Measurements from ENCODE around the gene C1orf174. TPM values are rescaled to one million over a fixed set of nuclear protein-coding genes. Genes with fewer than 3 reads are reported as not detected.

The C1orf174 gene
- total RNA-seq, 1 experiment from 2014 or later = 21.1 TPM

- H3K9me3 Mint-ChIP-seq = no peaks in the 10 kb centered on the region
- H3K4me3 Mint-ChIP-seq = no peak overlapping the region
- no peaks in the 10 kb centered on the region for H3K36me3 Mint-ChIP-seq (ENCODE audit: insufficient read depth in 1 of 3, low read depth in 3 of 3)
- no peaks in the 10 kb centered on the region; the same call in 1 of the 2 replicates for H3K4me1 ChIP-seq (ENCODE audit: insufficient read depth, low read length)
- peaks cover 22 to 27% of the 10 kb centered on the region in 2 experiments for H3K4me1 Mint-ChIP-seq
- H2BK5ac ChIP-seq (ENCODE audit: insufficient read length, low read length) = no peak overlapping the region
- no peak overlapping the region for H3K14ac ChIP-seq (ENCODE audit: insufficient read depth, low read length)
- no peak overlapping the region for H3K56ac ChIP-seq (ENCODE audit: insufficient read length, low read depth, low read length)
- no peak overlapping the region for H3K4me2 ChIP-seq (ENCODE audit: insufficient read depth, insufficient read length, low read length)
- no peak overlapping the region; a peak in 1 of 7 replicates for H3K27ac Mint-ChIP-seq
- H3K9me3 ChIP-seq (ENCODE audit: control insufficient read depth, low read depth, low read length) = no peaks in the 10 kb centered on the region
- no peak for TF ChIP-seq CTCF (conservative IDR thresholded peaks at IDR 0.05)
- no peak overlapping the region for H4K91ac ChIP-seq (ENCODE audit: insufficient read length, low read depth, low read length)
- no peak overlapping the region for H3K4ac ChIP-seq (ENCODE audit: low read depth, low read length)
- no peaks in the 10 kb centered on the region for H3K23me2 ChIP-seq (ENCODE audit: insufficient read length, low read depth, low read length, poor library complexity, severe bottlenecking)
- H3K27me3 ChIP-seq (ENCODE audit: insufficient read depth, low read length) = no peaks in the 10 kb centered on the region
- no peak overlapping the region for H2BK12ac ChIP-seq (ENCODE audit: insufficient read length, low read depth, low read length)
- H3K79me2 ChIP-seq (ENCODE audit: insufficient read depth, low read length) = no peaks in the 10 kb centered on the region
- H4K8ac ChIP-seq (replicated peaks; ENCODE audit: insufficient read length, low read depth, low read length) = no peak overlapping the region
- no peak overlapping the region for H2BK20ac ChIP-seq (ENCODE audit: low read depth, low read length, poor library complexity, severe bottlenecking)
- H3K23ac ChIP-seq (ENCODE audit: insufficient read length, low read depth, low read length) = no peak overlapping the region
- no peak overlapping the region for H3K27ac ChIP-seq (ENCODE audit: insufficient read length, low read depth, low read length)
- DNase-seq = no peak
- no peak overlapping the region for H2AFZ ChIP-seq (ENCODE audit: low read length)
- peaks cover 5% of the 10 kb centered on the region for H3K27me3 Mint-ChIP-seq (ENCODE audit: low read depth)
- H3K18ac ChIP-seq (ENCODE audit: insufficient read length, low read depth, low read length) = no peak overlapping the region
- H3K79me1 ChIP-seq (ENCODE audit: insufficient read depth, low read depth, low read length, poor library complexity, severe bottlenecking) = no peaks in the 10 kb centered on the region
- WGBS (ENCODE audit: extremely low coverage, insufficient read length, low lambda C conversion rate) = no CpG with 5 or more reads among the region's 17 CpGs
- no peak overlapping the region for H3K9ac ChIP-seq (ENCODE audit: extremely low read depth, insufficient read length, low read length)
- H4K20me1 ChIP-seq (ENCODE audit: control insufficient read depth, insufficient read depth, insufficient read length) = no peaks in the 10 kb centered on the region
- no peak overlapping the region for H2BK15ac ChIP-seq (ENCODE audit: low read depth, low read length)
- no peak overlapping the region for H4K5ac ChIP-seq (ENCODE audit: insufficient read length, low read depth, low read length)
- H3T11ph ChIP-seq (ENCODE audit: low read length) = no peak overlapping the region
- H2AK5ac ChIP-seq (ENCODE audit: insufficient read length, low read length) = no peak overlapping the region
- no peak overlapping the region for H2BK120ac ChIP-seq (ENCODE audit: low read depth, low read length, poor library complexity, severe bottlenecking)
These were observed 8.9 kb upstream of the C1orf174 start for GRCh38 chr1:3908886-3909517.
